Nucleus accumbens (tissue), 56 donors: ENCODE results near the gene GUK1.
"Not testable (repeated sequence)": the region's sequence is repeated elsewhere in the genome, so short reads cannot be mapped to it uniquely, and the experiment has no call there.

Source experiments
- DNase-seq, 56 donors: peaks; one replicate each; lab custom pipeline; 2025; lab: John Stamatoyannopoulos, UW

Gene GUK1

GRCh38 chr1:228188249-228188648 is 48.2 kb downstream of the GUK1 start:
- not testable (repeated sequence) for DNase-seq

- DNase-seq = no peak
Observed at GRCh38 chr1:228190182-228190581, 50.1 kb downstream of the GUK1 start.

DNA sequence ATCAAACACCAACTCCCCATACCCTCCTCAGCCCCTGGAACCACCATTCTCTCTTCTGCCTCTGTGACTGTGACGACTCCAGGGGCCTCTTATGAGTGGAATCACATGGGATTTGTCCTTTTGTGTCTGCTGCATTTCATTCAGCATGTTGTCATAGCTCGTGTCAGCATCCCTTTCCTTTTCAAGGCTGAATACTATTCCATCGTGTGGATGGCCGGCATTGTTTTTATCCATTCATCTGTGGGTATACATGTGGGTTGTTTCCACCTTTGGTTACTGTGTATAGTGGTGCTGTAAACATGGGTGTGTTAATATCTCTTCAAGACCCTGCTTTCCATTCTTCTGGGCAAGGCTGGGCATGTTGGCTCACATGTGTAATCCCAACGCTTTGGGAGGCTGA is 50.7 kb downstream of the GUK1 start:
- no peak for DNase-seq

GRCh38 chr1:228194436-228194835 is 54.4 kb downstream of the GUK1 start:
- no peak for DNase-seq

DNA sequence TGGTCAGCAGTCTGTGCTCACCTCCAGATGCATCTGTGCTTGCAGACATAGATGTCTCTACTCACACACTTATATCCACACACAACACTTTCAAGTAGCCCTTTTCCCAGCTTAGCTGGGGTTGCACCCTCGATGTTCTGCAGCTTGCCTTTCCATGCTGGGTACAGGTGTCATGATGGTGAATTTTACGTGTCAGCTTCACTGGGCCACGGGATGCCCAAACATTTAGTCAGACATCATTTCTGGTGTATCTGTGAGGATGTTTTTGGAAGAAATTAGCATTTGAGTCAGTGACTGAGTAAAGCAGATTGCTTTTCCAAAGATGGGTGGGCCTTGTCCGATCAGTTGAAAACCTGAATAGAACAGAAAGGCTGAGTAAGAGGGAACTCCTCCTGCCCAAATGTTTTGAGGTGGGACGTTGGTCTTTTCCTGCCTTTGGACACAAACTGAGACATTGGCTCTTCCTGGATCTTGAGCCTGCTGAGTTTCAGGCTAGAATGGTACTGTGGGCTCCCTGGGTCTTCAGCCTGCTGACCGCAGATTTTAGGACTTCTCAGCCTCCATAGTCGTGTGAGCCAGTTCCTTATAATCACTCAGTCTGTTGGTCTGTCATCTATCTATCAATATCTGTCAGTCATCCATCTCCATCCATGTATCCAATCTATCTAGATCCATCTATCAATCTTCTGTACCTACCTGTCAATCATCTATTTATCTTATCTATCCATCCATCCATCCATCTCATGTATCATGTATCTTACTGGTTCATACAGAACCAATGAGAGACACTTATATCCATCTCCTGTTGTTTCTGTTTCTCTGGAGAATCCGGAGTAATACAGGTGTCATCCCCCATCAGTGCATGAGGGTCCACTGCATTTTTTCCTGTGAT is 55.1 kb downstream of the GUK1 start:
- no peak for DNase-seq

- no peak for DNase-seq
Observed at GRCh38 chr1:228197555-228198147, 57.6 kb downstream of the GUK1 start.
